ENCODE data around the gene PINLYP. TPM values are rescaled to one million over a fixed set of nuclear protein-coding genes. Genes with fewer than 3 reads are reported as not detected.

The PINLYP gene
- total RNA-seq, 1 experiment from 2014 or later, result 11.9 TPM

- H2BK20ac ChIP-seq (ENCODE audit: low read depth, low read length, poor library complexity, severe bottlenecking), result no peak overlapping the region
- DNase-seq, result no peak
- no peak overlapping the region for H2BK120ac ChIP-seq (ENCODE audit: low read depth, low read length, poor library complexity, severe bottlenecking)
- H4K20me1 ChIP-seq (ENCODE audit: control insufficient read depth, insufficient read depth, insufficient read length), result no peaks in the 10 kb centered on the region
- Mint-ChIP-seq H3K9me3 (peaks cover 6 to 7% of the 10 kb centered on the region in 2 experiments; a peak in 4 of 5 replicates), H3K4me1 (peaks cover 13% of the 10 kb centered on the region in 2 experiments), H3K27me3 (ENCODE audit: low read depth) (no peaks in the 10 kb centered on the region; the same call in 1 of the 2 replicates), H3K27ac (no peak overlapping the region), H3K4me3 (no peak overlapping the region), H3K36me3 (ENCODE audit: insufficient read depth in 1 of 3, low read depth in 3 of 3) (peaks cover 43 to 74% (median 64%) of the 10 kb centered on the region in 3 experiments)
- no peak overlapping the region for H4K8ac ChIP-seq (replicated peaks; ENCODE audit: insufficient read length, low read depth, low read length)
- no peaks in the 10 kb centered on the region for H3K27me3 ChIP-seq (ENCODE audit: insufficient read depth, low read length)
- H3K9ac ChIP-seq (ENCODE audit: extremely low read depth, insufficient read length, low read length), result no peak overlapping the region
- no peak overlapping the region for H2AK5ac ChIP-seq (ENCODE audit: insufficient read length, low read length)
- no peaks in the 10 kb centered on the region for H3K79me1 ChIP-seq (ENCODE audit: insufficient read depth, low read depth, low read length, poor library complexity, severe bottlenecking)
- no peak overlapping the region for H3K56ac ChIP-seq (ENCODE audit: insufficient read length, low read depth, low read length)
- TF ChIP-seq CTCF (conservative IDR thresholded peaks at IDR 0.05), result no peak
- no peak overlapping the region for H2BK15ac ChIP-seq (ENCODE audit: low read depth, low read length)
- no peak overlapping the region for H2BK5ac ChIP-seq (ENCODE audit: insufficient read length, low read length)
- H2AFZ ChIP-seq (ENCODE audit: low read length), result no peak overlapping the region
- H3K4me2 ChIP-seq (ENCODE audit: insufficient read depth, insufficient read length, low read length), result no peak overlapping the region
- H2BK12ac ChIP-seq (ENCODE audit: insufficient read length, low read depth, low read length), result no peak overlapping the region
- no peaks in the 10 kb centered on the region for H3K23me2 ChIP-seq (ENCODE audit: insufficient read length, low read depth, low read length, poor library complexity, severe bottlenecking)
- H3K27ac ChIP-seq (ENCODE audit: insufficient read length, low read depth, low read length), result no peak overlapping the region
- no peak overlapping the region for H3K23ac ChIP-seq (ENCODE audit: insufficient read length, low read depth, low read length)
- no peaks in the 10 kb centered on the region for H3K79me2 ChIP-seq (ENCODE audit: insufficient read depth, low read length)
- no peak overlapping the region for H4K91ac ChIP-seq (ENCODE audit: insufficient read length, low read depth, low read length)
- H3K18ac ChIP-seq (ENCODE audit: insufficient read length, low read depth, low read length), result no peak overlapping the region
- H3K14ac ChIP-seq (ENCODE audit: insufficient read depth, low read length), result no peak overlapping the region
- no peaks in the 10 kb centered on the region for H3K4me1 ChIP-seq (ENCODE audit: insufficient read depth, low read length)
- no peak overlapping the region for H3T11ph ChIP-seq (ENCODE audit: low read length)
- H4K5ac ChIP-seq (ENCODE audit: insufficient read length, low read depth, low read length), result no peak overlapping the region
- H3K9me3 ChIP-seq (ENCODE audit: control insufficient read depth, low read depth, low read length), result no peaks in the 10 kb centered on the region
- H3K4ac ChIP-seq (ENCODE audit: low read depth, low read length), result no peak overlapping the region
Measured at GRCh38 chr19:43538922-43539321, 36.7 kb upstream of the PINLYP start.

Data from H9 (cell line).